NCI-H146 treated with DMSO at 0.1 percent for 48 hours (cell line): ENCODE measurements around the gene TLX1.

Experiments
- DNase-seq: peaks from one replicate; lab custom pipeline; 2025; ENCODE audit not compliant: unreplicated experiment; lab: John Stamatoyannopoulos, UW

TLX1 gene

GRCh38 chr10:101133489-101134298 lies 2.6 kb downstream of the TLX1 start:
- no peak for DNase-seq

- DNase-seq: no peak
Measured at GRCh38 chr10:101134299-101135127, 3.4 kb downstream of the TLX1 start.

- DNase-seq: no peak
Measured at GRCh38 chr10:101135141-101136006, 4.3 kb downstream of the TLX1 start.

- DNase-seq: no peak
Measured at GRCh38 chr10:101136007-101136707, 5.1 kb downstream of the TLX1 start.

GRCh38 chr10:101136708-101137121 lies 5.6 kb downstream of the TLX1 start:
- no peak for DNase-seq

GRCh38 chr10:101137271-101137670 lies 6.2 kb downstream of the TLX1 start:
- no peak for DNase-seq

GRCh38 chr10:101138788-101139420 lies 7.8 kb downstream of the TLX1 start:
- no peak for DNase-seq

GRCh38 chr10:101139421-101139911 lies 8.4 kb downstream of the TLX1 start:
- no peak for DNase-seq

GRCh38 chr10:101140084-101140949 lies 9.2 kb downstream of the TLX1 start:
- DNase-seq: no peak

GRCh38 chr10:101140950-101141615 lies 10.0 kb downstream of the TLX1 start:
- DNase-seq: no peak

- peak; percentile 36 for DNase-seq
Measured at GRCh38 chr10:101141616-101142532, 10.8 kb downstream of the TLX1 start.

- DNase-seq: no peak
Measured at GRCh38 chr10:101142533-101143344, 11.6 kb downstream of the TLX1 start.

- no peak for DNase-seq
Measured at GRCh38 chr10:101143345-101143630, 12.2 kb downstream of the TLX1 start.

GRCh38 chr10:101144053-101144452 lies 13.0 kb downstream of the TLX1 start:
- no peak for DNase-seq

- no peak for DNase-seq
Measured at GRCh38 chr10:101145145-101145544, 14.0 kb downstream of the TLX1 start.

- DNase-seq: no peak
Measured at GRCh38 chr10:101145750-101146391, 14.8 kb downstream of the TLX1 start.
